GM19239 (cell line): ENCODE results near the gene SELENON.

Experiments used
- DNase-seq: peaks from one replicate; pipeline ENCODE4 v3.0.0; 2011; ENCODE audit warnings: low spot score; ENCODE audit not compliant: insufficient read length
- FAIRE-seq: peaks from 2 replicates; lab custom pipeline; 2011; peaks lifted over from hg19 to GRCh38; lab: Jason Lieb, UNC

Gene SELENON

DNA sequence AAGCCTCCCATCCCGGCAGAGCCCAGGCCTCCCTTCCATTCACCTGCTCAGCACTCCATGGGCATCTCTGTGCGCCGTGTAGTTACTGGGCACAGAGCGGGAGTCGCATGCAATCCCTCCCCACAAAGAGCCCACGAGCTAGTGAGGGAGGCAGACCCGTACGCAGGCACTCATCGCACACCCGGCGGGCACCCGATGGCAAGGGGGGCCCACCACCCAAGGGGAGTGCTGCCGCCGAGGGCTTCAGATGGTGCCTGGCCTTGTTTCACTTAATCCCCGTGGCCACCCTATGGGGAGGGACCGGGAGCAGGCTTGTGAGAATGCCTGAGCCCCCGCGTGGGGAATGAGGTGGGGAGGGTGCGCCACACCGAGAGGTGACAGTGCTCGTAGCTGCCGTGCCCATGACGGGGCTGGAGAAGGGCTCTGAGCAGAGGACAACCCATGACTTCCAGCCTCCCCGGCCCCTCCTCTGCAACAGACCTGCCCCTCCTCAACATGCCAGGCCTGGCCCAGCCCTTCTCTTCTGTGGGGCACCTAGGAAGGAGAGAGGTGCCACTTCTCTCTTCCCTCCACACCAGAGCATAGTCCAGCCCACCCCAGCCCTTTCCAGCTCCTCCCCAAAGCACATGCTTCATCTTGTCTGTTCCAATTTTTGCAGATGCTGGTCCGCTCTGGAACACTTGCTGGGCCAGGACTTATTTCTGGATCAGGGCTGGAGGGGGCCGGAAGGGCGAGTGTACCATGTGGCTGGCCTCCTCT, 30.2 kb upstream of the SELENON start:
- FAIRE-seq (no peak), DNase-seq (no peak)

- FAIRE-seq = no peak
- no peak for DNase-seq
Observed at GRCh38 chr1:25770541-25771220, 29.3 kb upstream of the SELENON start.

DNA sequence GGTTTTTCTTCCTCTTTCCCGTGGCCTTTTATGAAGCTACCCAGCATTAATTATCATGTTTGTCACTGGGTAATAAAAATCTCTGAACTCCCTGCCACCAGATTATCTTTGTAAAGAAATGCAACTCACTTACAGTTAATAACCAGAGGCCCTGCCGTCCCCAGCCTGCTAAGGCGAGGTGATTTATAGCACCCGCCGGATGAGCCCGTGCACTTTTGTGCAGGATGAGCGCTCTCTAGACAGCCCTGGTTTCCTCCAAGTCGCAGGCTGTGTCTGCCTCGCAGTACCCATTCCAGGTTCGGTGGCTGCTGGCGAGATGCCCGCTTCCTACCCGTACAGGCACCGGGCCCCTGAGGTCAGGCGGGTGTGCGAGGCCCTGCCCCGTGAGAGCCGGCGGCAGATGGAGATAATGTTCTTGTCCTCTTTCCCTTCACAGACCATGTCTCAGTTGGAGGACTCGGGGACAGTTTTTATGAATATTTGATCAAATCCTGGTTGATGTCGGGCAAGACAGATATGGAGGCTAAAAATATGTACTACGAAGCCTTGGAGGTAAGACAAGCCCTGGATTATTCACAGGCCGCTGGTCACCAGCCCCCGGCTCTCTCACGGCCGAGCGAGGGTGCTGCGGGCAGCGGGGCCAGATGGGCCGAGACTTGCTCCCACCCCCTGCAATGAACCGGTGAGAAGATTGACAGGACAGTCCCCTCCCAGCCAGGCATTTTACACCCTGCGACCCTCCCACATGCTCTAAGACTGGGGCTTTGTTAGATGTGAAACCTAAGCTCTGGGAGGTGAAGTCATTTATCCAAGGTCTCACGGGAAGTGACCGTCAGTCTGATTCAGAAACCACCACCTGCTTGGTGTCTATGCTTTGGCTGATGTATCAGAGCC, 28.5 kb upstream of the SELENON start:
- DNase-seq = no peak
- FAIRE-seq = no peak

DNA sequence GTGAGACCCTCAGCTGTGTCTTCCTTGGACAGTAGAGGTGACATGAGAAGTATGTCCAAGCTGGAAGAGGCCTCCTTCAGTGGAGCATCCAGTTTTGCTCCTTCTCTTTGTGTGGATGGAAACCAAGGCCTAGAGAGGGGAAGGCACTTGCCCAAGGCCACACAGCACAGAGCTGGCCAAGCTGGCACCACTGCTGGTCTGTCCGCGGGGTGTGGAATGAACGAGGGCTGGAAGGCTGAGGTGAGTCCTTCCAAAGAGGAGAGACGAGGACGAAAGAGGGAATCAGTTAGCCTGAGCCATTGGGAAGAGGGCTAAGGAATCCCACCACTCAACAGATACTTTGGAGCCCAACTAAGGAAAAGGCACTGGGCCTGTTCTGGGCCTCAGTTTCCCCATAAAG, 27.8 kb upstream of the SELENON start:
- FAIRE-seq (no peak), DNase-seq (no peak)

DNA sequence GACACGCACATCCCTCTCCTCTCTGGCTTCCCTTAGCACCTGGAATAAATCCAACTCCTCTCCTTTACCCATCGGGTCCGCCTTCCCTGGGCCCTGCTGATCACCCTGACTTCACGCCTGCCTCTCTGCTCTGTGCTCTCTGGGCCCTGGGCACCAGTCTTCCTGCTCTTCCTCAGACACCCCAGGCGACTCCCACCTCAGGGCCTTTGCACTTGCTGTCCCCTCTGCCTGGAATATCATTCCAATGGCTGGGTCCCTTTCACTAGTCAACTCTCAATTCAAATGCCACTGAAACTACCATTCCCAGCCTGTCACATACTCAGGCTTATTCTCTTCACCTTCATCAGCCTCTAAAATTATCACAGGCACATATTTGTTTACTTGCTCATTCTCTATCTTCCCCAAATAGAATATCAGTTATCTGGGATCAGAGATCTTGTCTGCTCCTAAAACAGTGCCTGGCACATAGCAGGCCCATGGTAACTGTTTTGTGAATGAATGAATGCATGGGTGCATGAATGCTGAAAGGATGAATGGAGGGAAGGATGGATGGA, 27.2 kb upstream of the SELENON start:
- FAIRE-seq (no peak), DNase-seq (no peak)

- FAIRE-seq = no peak
Observed at GRCh38 chr1:25773441-25774125, 26.4 kb upstream of the SELENON start.

GRCh38 chr1:25774206-25774803, 25.7 kb upstream of the SELENON start:
- no peak for DNase-seq
- FAIRE-seq = no peak

More at GRCh38 chr1:25773441-25774125, 26.4 kb upstream of the SELENON start:
- DNase-seq = no peak

DNA sequence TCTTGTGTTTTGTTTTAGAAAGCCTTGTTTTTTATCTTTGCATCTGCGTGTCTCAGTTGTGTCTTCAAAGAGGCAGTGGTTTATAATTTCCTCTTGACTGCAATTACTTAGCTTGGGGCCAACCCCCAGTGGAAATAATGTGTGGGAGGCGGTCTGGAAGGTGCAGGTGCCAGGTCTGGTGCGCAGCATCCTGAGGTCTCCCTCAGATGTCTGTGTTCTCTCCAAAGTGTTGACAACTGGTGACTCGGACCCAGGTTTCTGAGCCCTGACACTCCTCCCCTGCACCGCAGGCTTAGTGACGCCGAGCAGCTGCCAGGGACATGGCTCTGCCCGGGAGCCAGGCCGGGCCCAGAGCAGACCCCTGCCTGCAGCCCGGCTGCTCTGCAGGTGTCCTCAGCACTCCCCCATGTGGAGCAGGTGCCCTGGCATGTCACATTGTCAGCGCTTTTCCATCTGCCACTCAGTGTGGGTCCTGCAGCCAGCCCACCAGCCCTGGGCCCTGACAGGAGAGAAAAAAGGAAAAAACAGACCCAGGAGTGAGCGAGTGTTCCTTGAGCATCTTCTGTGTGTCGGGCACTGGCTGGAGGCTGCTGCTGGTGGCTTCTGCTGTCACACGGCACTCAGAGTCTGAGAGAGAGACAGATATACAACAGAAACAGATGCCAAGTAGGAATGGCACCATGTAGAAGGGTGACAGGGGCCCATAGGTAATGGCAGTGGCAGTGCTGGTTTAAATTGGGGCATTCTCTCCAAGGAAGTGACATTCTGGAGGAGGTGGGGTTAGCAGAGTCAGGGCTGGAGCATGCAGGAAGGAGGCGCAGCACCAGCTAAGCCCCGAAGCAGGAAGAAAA, 24.8 kb upstream of the SELENON start:
- FAIRE-seq (no peak), DNase-seq (no peak)

GRCh38 chr1:25779388-25779787, 20.6 kb upstream of the SELENON start:
- no peak for FAIRE-seq

DNA sequence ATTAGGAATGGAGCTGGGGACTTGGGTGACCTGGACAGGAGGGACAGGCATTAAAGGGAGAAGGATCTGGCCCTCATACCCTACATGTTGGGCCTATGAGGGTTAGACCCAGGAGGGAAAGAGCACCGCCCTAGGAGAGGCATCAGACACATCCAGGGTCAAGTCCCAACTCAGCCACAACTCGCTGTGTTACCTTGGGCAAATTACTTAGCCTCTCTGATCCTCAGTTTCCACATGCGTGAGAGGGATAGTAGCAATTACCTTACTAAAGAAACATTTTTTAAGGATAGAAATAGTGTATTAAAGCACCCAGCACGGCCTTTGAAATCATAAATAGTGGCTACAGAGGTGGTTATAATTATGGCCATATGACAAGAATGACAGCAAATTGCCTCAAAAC, 20.1 kb upstream of the SELENON start:
- DNase-seq (no peak), FAIRE-seq (no peak)

More at GRCh38 chr1:25779388-25779787, 20.6 kb upstream of the SELENON start:
- no peak for DNase-seq

GRCh38 chr1:25780318-25781129, 19.5 kb upstream of the SELENON start:
- FAIRE-seq = no peak
- DNase-seq = no peak

DNA sequence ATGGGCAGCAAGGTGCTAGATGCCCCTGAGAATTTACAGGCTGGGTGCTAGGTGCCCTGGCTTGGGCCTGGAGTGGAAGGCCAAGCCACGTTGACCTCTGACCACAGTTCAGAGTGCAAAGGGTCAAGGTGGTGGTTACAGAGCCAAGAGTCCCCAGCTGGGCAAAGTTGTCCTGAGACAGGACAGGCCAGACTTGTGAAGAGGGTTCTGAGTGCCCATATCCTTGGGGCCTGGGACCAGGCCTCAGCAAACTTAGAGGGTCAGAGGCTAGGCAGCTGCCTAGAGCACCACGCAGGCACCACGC, 18.9 kb upstream of the SELENON start:
- DNase-seq (no peak), FAIRE-seq (no peak)

DNA sequence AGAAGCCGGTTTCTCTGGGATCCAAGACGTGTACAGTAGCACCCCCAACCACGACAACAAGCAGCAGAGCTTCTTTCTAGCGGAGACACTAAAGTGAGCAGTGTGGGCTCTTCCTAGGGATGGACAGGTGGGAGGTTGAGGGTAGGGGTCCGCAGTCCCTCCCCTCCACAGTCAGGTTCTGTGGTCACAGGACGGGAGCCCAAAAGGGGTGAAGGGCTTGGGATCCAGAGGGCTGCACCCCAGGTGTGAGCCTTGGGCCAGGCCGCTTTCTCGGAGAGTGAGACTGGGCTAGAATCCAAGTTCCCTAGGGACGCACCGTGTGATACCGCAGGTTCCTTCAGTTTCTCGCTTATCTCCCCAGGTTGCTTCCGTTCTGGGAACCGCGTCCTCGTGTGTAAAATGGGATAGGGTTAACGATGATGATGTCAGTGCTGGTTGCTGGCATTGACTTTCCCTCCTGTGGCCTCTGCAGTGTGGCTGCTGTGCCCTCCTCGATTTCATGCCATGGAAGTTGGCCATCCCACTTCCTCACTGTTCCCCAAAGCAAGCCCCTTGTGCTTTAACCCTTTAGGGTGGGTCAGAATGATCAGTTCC, 17.3 kb upstream of the SELENON start:
- FAIRE-seq (no peak), DNase-seq (no peak)

DNA sequence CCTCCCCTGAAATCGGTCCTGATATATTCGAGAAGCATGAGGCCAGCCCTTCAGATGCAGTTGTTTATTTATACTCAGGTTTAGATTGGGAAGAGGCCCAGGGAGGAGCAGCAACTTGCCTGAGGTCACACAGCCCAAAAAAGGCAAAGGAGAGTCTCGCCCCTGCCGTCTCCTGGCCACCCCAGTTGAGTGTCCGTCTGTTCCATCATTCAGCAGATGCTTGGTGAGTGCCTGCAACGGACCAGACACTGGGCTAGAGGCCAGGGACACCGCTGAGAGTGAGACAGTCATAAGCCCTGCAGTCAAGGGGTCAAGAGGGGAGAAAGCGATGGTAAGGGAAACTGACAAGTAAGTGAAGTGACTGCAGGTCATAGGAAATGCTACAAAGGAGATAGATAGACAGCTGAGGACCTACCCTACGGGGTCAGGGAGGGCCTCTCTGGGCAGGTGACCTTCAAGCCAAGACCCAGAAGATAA, 15.4 kb upstream of the SELENON start:
- FAIRE-seq (no peak), DNase-seq (no peak)

DNA sequence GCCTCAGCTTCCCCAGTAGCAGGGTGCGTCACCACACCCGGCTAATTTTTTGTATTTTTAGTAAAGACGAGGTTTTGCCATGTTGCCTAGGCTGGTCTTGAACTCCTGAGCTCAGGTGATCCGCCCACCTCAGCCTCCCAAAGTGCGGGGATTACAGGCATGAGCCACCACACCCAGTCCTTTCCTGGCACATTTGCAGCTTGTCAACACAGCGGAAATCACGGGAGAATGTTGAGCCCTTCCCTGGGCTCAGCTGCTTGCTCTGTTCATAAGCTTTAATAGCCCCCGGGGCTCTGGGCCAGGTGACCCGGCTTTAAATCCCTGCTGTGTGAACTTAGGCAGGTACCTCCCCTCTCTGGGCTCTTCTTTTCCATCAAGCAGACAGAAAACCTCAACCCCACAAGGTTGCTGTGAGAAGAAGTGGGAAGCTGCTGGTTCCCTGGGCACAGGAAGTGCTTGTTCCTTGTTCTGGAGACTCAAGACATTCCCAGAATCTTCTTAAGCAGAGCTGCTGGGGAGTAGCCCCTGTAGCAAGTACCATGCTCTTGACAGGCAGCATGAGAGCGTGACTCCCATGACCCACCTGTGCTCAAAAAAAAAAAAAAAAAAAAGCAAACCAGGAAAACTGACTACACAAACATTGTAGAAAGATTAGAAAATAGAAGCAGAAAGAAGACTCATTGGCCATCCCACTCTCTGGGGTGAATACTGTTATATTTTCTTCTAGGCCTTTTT, 14.5 kb upstream of the SELENON start:
- FAIRE-seq = no peak
- DNase-seq = no peak

DNA sequence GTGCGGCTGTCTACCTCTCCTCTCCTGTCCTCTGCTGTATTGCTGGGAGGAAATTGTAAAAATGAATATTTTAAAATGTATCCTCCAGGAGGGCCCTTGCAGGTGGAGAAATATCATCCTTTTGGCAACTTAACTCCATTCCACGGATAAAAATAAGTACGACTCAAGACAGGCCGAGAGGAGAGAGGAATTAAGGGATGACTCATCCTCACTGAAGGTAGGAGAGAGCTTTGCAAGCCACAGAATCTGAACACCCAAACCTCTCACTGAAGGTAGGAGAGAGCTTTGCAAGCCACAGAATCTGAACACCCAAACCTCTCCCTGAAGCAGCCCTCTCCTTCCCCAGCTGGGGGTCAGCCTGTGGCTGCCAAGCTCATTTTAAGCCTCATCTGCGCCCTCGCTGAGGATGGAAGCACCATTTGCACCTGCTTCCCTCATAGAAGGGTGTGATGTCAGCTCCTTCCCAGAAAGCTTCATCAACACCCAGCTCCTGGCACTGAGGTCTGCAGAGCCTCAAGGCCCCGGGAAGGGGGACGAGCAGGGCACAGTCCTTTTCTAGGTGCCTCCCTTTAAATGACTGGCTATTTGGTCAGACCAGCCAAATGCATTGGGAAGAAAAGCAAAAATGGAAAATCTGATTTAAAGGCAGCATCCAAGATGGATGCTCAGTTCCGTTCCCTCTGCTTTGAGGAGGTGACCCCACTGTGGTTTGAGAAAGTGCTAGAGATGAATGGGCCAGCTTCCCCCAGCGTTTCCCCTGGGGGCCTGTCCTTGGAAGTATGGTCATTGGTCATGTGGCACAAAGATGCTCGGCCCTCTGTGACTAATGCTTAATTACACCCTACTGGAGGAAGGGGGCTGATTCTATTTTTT, 12.9 kb upstream of the SELENON start:
- FAIRE-seq = no peak
- DNase-seq = no peak
